PC-9 (cell line): Measurements from ENCODE around the gene SKIDA1. TPM values are rescaled to one million over a fixed set of nuclear protein-coding genes. Genes with fewer than 3 reads are reported as not detected.

Experiments
- BruUV-seq: library from RNA; stranded (reverse); fragments of 400-500 nt; replicated peaks from 2 replicates; lab custom pipeline; 2021; lab: Mats Ljungman, UMichigan
- CTCF ChIA-PET: fragments of 300-600 bp; sonication (Branson Sonifier 250); formaldehyde crosslinking; loops from one replicate; lab custom pipeline; 2022; ENCODE audit warnings: antibody characterized with exemption; lab: Charles Lee
- POLR2A ChIA-PET: fragments of 300-600 bp; sonication (Branson Sonifier 250); formaldehyde crosslinking; loops from one replicate; lab custom pipeline; 2022; ENCODE audit warnings: antibody characterized with exemption; ENCODE audit not compliant: unreplicated experiment; lab: Charles Lee
- DNase-seq, 2 experiments: peaks; one replicate each; pipeline versions ENCODE4 v3.0.0 to v3.0.0-alpha.2; 2015 to 2022; ENCODE audit warnings: mixed read lengths in 1 of 2
- H2AFZ ChIP-seq: fragments of 200-600 bp; sonication (generic); 2 replicates; pipeline ENCODE4 v1.8.1; 2017; ENCODE audit warnings: antibody characterized with exemption
- H3F3A ChIP-seq: fragments of 200-600 bp; sonication (generic); 2 replicates; pipeline ENCODE4 v1.8.1; 2017; ENCODE audit warnings: antibody characterized with exemption, mild to moderate bottlenecking, low read depth; ENCODE audit not compliant: insufficient read depth
- H3K27ac ChIP-seq: fragments of 200-600 bp; sonication (generic); 2 replicates; pipeline ENCODE4 v1.6.1; 2016; ENCODE audit warnings: mixed run types
- H3K27me3 ChIP-seq: fragments of 200-600 bp; sonication (generic); 2 replicates; pipeline ENCODE4 v1.6.1; 2016; ENCODE audit warnings: low read depth, mixed run types; ENCODE audit not compliant: insufficient read depth
- H3K36me3 ChIP-seq: fragments of 200-600 bp; sonication (generic); 2 replicates; pipeline ENCODE4 v1.6.1; 2016; ENCODE audit warnings: low read depth, mixed run types
- H3K4me1 ChIP-seq: fragments of 200-600 bp; sonication (generic); replicated peaks from 2 replicates; pipeline ENCODE4 v1.6.1; 2016; ENCODE audit warnings: mixed run types; ENCODE audit not compliant: insufficient read depth
- H3K4me2 ChIP-seq: fragments of 200-600 bp; sonication (generic); 2 replicates; pipeline ENCODE4 v1.6.1; 2017; ENCODE audit warnings: mixed run types
- H3K4me3 ChIP-seq: fragments of 200-600 bp; sonication (generic); 2 replicates; pipeline ENCODE4 v1.6.1; 2016; ENCODE audit warnings: mixed run types
- H3K79me2 ChIP-seq: fragments of 200-600 bp; sonication (generic); 2 replicates; pipeline ENCODE4 v1.6.1; 2017; ENCODE audit warnings: low read depth, mixed run types
- H3K9me2 ChIP-seq: fragments of 200-600 bp; sonication (generic); 2 replicates; pipeline ENCODE4 v1.8.1; 2017; ENCODE audit warnings: mild to moderate bottlenecking; ENCODE audit not compliant: insufficient read depth
- H3K9me3 ChIP-seq: fragments of 200-600 bp; sonication (generic); 2 replicates; pipeline ENCODE4 v1.8.1; 2016; ENCODE audit warnings: low read depth; ENCODE audit not compliant: insufficient read depth
- H4K20me1 ChIP-seq: fragments of 200-600 bp; sonication (generic); 2 replicates; pipeline ENCODE4 v1.8.1; 2017; ENCODE audit not compliant: insufficient read depth
- EZH2 ChIP-seq: fragments of 200-600 bp; sonication (generic); IDR thresholded peaks from 2 replicates; pipeline ENCODE4 v1.8.0; 2017; ENCODE audit warnings: antibody characterized with exemption, low read depth
- intact Hi-C: fragments of 100-400 bp; cut with micrococcal nuclease; formaldehyde crosslinking; loops from one replicate; pipeline ENCODE4 v1.10.0; 2022; ENCODE audit not compliant: unreplicated experiment
- total RNA-seq: library from RNA; stranded (reverse); gene quantifications from 2 replicates; pipeline ENCODE4 v1.2.3, GENCODE V29; 2021
- TF ChIP-seq, protein P1 (sequence below): fragments of 200-600 bp; sonication (generic); conservative IDR thresholded peaks from 2 replicates; pipeline ENCODE4 v1.6.1; 2017; ENCODE audit warnings: mixed run types, antibody characterized with exemption, mild to moderate bottlenecking, moderate library complexity

SKIDA1 gene
- total RNA-seq, 1 experiment from 2014 or later, result 1.1 TPM

DNA sequence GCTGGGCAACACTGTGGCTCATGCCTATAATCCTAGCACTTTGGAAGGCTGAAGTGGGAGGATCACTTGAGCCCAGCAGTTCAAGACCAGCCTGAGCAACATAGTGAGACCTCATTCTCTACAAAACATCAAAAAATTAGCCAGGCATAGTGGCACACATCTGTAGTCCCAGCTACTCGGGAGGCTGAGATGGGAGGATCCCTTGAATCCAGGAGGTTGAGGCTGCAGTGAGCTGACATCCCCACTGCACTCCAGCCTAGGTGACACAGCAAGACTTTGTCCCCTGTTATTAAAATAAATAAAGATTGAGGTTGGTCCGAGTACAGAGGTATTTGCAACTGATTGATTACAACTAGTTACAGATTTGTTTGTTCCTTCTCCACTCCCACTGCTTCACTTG, 44.1 kb downstream of the SKIDA1 start:
- intact Hi-C loops, result no loop called here
- no peak for TF ChIP-seq EZH2
- TF ChIP-seq, protein P1, sequence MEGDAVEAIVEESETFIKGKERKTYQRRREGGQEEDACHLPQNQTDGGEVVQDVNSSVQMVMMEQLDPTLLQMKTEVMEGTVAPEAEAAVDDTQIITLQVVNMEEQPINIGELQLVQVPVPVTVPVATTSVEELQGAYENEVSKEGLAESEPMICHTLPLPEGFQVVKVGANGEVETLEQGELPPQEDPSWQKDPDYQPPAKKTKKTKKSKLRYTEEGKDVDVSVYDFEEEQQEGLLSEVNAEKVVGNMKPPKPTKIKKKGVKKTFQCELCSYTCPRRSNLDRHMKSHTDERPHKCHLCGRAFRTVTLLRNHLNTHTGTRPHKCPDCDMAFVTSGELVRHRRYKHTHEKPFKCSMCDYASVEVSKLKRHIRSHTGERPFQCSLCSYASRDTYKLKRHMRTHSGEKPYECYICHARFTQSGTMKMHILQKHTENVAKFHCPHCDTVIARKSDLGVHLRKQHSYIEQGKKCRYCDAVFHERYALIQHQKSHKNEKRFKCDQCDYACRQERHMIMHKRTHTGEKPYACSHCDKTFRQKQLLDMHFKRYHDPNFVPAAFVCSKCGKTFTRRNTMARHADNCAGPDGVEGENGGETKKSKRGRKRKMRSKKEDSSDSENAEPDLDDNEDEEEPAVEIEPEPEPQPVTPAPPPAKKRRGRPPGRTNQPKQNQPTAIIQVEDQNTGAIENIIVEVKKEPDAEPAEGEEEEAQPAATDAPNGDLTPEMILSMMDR, result no peak
- Histone ChIP-seq H3K79me2 (no peaks in the 10 kb centered on the region), H3K4me3 (no peak overlapping the region), H3K9me2 (no peaks in the 10 kb centered on the region), H3K9me3 (no peaks in the 10 kb centered on the region), H3K27ac (no peak overlapping the region), H3F3A (no peaks in the 10 kb centered on the region), H2AFZ (no peak overlapping the region), H3K4me2 (no peak overlapping the region), H3K27me3 (no peaks in the 10 kb centered on the region), H3K36me3 (no peaks in the 10 kb centered on the region), H4K20me1 (no peaks in the 10 kb centered on the region), H3K4me1 (no peaks in the 10 kb centered on the region)
- no TSS peak for BruUV-seq
- CTCF ChIA-PET, result no interaction called here
- DNase-seq, result no peak
- POLR2A ChIA-PET, result interaction anchor here (0.6 kb wide), 1 partner anchor 213 kb away, joined by 9 read pairs; no protein-coding TSS in a partner anchor

DNA sequence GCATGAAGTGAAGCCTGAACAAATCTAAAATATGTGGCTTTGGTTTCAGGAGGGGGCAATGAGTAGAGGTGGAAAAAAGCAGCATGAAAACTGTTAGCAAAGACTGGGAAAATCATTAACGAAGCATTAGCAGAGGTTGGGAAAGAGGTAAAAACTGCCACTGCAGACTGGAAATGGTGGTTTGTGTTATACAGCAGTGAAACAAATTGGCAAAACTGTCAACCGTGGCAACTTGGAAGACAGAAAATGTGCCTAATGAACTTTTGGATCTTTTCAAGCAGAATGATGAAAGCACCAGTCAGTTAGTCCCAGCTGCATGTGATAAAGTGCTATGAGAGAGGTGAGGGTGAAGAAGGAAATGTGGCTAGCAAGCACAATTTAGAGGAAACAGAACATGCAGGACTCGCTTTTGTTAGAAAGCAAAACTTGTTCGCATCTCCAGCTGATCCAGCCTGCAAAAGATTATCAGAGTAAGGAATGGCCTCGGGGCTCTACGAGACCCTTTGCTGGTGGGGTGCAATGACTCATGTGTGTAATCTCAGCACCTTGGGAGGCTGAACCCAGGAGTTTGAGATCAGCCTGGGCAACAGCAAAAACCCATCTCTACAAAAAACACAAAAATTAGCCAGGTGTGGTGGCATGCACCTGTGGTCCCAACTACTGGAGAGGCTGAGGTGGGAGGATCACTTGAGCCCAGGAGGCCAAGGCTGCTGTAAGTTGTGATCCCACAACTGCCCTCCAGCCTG, 45.7 kb downstream of the SKIDA1 start:
- Histone ChIP-seq H3K4me2 (no peak overlapping the region), H3K4me1 (no peaks in the 10 kb centered on the region), H3K27ac (no peak overlapping the region), H3K36me3 (no peaks in the 10 kb centered on the region), H2AFZ (no peak overlapping the region), H3K79me2 (no peaks in the 10 kb centered on the region), H3F3A (no peaks in the 10 kb centered on the region), H3K9me2 (no peaks in the 10 kb centered on the region), H4K20me1 (no peaks in the 10 kb centered on the region), H3K9me3 (no peaks in the 10 kb centered on the region), H3K4me3 (no peak overlapping the region), H3K27me3 (no peaks in the 10 kb centered on the region)
- BruUV-seq, result no TSS peak
- DNase-seq, result no peak
- no peak for TF ChIP-seq EZH2
- TF ChIP-seq, protein P1, result no peak
- CTCF ChIA-PET, result no interaction called here
- POLR2A ChIA-PET, result interaction anchor here (0.6 kb wide), 1 partner anchor 607 kb away, joined by 4 read pairs; no protein-coding TSS in a partner anchor
- intact Hi-C loops, result no loop called here

DNA sequence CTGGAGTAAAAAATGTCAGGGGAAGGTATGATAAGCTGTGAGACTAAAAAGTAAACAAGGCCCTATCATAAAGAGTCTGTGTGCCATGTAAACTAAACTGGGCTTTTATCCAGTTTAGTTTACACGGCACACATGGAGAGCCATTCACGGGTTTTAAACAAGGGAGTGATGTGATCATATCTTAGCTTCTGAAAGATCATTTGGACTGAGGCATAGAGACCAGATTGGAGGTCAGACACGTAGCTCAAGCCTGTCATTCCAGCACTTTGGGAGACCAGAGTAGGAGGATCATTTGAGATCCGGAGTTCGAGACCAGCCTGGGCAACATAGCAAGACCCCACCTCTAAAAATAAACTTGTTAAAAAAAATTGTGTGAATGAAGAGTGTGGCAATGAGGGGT, 50.1 kb downstream of the SKIDA1 start:
- Histone ChIP-seq H2AFZ (no peak overlapping the region), H3K9me2 (no peaks in the 10 kb centered on the region), H3K27me3 (no peaks in the 10 kb centered on the region), H3K9me3 (no peaks in the 10 kb centered on the region), H3K27ac (no peak overlapping the region), H4K20me1 (no peaks in the 10 kb centered on the region), H3K4me2 (no peak overlapping the region), H3K36me3 (no peaks in the 10 kb centered on the region), H3K79me2 (no peaks in the 10 kb centered on the region), H3K4me3 (no peak overlapping the region), H3K4me1 (no peaks in the 10 kb centered on the region), H3F3A (no peaks in the 10 kb centered on the region)
- CTCF ChIA-PET, result no interaction called here
- TF ChIP-seq EZH2, result no peak
- TF ChIP-seq, protein P1, result no peak
- intact Hi-C loops, result no loop called here
- no peak for DNase-seq
- POLR2A ChIA-PET, result no interaction called here
- no TSS peak for BruUV-seq
